Right lobe of liver (tissue), 6 donors: ENCODE data around the gene SPON2. TPM values are rescaled to one million over a fixed set of nuclear protein-coding genes. Genes with fewer than 3 reads are reported as not detected.
A peak's percentile ranks its signal among the peaks of the same experiment; 100 is the strongest.

Experiments
- ATAC-seq, 4 donors: fragments of 200-7000 bp; cut with Tn5 transposase; one replicate each; pipeline ENCODE4 v1.9.1; 2020; ENCODE audit warnings: mild to moderate bottlenecking in 4 of 4, moderate library complexity in 4 of 4
- DNase-seq, 3 donors: peaks; one replicate each; pipeline ENCODE4 v3.0.0-alpha.2; 2020
- H3K27ac ChIP-seq, 3 donors: fragments of 200-600 bp; one replicate each; pipeline ENCODE4 v1.8.0; 2022
- H3K27me3 ChIP-seq, 2 donors: fragments of 200-600 bp; one replicate each; pipeline ENCODE4 v1.8.0; 2022
- H3K36me3 ChIP-seq, 4 donors: fragments of 200-600 bp; sonication (generic) in 1 of 4; one replicate each; pipeline versions ENCODE4 v1.5.1 to v1.8.0; 2017 to 2022; ENCODE audit warnings: control low read depth in 1 of 4
- H3K4me1 ChIP-seq, 4 donors: fragments of 200-600 bp; sonication (generic) in 1 of 4; one replicate each; pipeline versions ENCODE4 v1.5.1 to v1.8.0; 2017 to 2022; ENCODE audit warnings: control low read depth in 1 of 4
- H3K4me3 ChIP-seq, 3 donors: fragments of 200-600 bp; one replicate each; pipeline ENCODE4 v1.8.0; 2022
- H3K9me3 ChIP-seq, 4 donors: fragments of 200-600 bp; sonication (generic) in 1 of 4; one replicate each; pipeline versions ENCODE4 v1.5.1 to v1.8.0; 2017 to 2022; ENCODE audit warnings: control low read depth in 1 of 4
- POLR2A ChIP-seq: fragments of 450-650 bp; IDR thresholded peaks from one replicate; pipeline ENCODE4 v1.6.1; 2017; ENCODE audit warnings: antibody characterized with exemption, mild to moderate bottlenecking
- WGBS: methylation state at CpG from one replicate; pipeline ENCODE4 v1.1.6; 2018; ENCODE audit warnings: low coverage, low lambda C conversion rate; ENCODE audit not compliant: insufficient coverage; ENCODE audit errors: missing lambda C conversion rate; 5-methylcytosine and 5-hydroxymethylcytosine counted together
- intact Hi-C, 2 donors: fragments of 100-400 bp; cut with DNase I; formaldehyde crosslinking; loops; one replicate each; pipeline versions ENCODE4 v1.11.2 to v1.14.1; 2022
- total RNA-seq, 6 experiments: library from RNA; depleted of rRNA in 2 of 6; stranded (reverse); fragments of >200 nt in 2 of 6; fragmentation: NEBNext Ultra II Directional in 3 of 6; extraction: Animal tissue kit (Norgen Biotek cat#: 25700) in 3 of 6; gene quantifications; one replicate each; pipeline versions ENCODE4 v1.1.0 to v1.2.4, GENCODE V29; 2016 to 2023
- TF ChIP-seq, protein P1 (sequence below), 4 donors: fragments of 200-600 bp in 3 of 4; fragments of 450-650 bp in 1 of 4; IDR thresholded peaks; one replicate each; pipeline versions ENCODE4 v1.5.1 to v1.8.0; 2016 to 2022; ENCODE audit warnings: antibody characterized with exemption in 4 of 4, mild to moderate bottlenecking in 2 of 4
- donor health status: DM: no; HTN: yes; CAD: no.
- donor health status: DM: no; HTN: no; CAD: no.
- donor health status: DM: no; HTN: no; CAD: no.
- donor health status: DM: no; HTN: yes; CAD: no.
- donor health status: DM: no; HTN: yes; CAD: no.

Gene SPON2
- total RNA-seq, 6 experiments from 2014 or later = 41.9 to 138 (median 99.9) TPM

DNA sequence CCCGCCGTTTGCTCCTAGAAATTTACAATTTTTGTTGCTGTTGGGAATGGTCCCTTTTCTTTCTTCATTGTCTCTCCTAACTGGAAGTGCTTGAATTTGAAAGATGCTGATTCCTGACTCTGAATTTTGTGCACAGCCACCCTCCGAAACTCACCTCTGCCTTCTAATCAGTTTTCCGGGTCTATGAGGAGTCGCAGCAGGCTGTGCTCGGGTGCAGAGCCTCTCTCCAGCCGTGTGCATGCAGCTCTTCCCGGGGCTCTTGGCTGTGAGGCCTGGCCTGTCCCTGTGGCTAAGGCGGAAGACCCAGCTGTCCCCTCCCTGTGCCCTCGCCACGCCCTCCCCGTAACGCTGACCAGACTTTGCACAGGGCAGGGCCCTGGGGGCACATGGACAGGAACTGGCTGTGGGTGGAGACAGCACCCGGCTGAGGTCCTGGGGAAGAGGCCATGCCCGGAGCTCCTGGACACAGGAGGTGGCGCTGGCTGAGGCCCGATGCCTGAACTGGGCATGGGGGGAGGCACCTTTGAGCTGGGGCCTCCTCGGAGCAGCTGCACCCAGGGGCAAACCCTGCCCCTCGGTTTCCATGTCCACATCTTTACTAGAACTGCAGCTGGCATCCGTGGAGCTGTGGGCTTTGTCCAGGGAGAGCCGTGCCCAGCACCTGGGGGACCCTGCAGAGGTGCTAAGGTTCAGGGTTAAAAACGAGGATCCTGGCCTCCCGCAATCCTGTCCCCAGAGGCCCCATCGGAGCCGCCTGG lies 32.6 kb upstream of the SPON2 start:
- intact Hi-C loops = loop anchor here in 1 of 2 donors (5.0 kb wide), 1 partner anchor 38 kb away; no protein-coding TSS in a partner anchor
- DNase-seq (peak; percentile 93 to 97 (median 96)), ATAC-seq (peak; percentile 87 to 91 (median 90))
- Histone ChIP-seq H3K27me3 (no peaks in the 10 kb centered on the region), H3K4me1 (peaks cover 0 to 32% (median 9%) of the 10 kb centered on the region in 4 donors), H3K4me3 (peak overlapping the region; percentile 33 to 59 (median 57)), H3K27ac (peak overlapping the region; percentile 21 to 76 (median 55)), H3K36me3 (no peaks in the 10 kb centered on the region), H3K9me3 (no peaks in the 10 kb centered on the region)
- TF ChIP-seq, protein P1, sequence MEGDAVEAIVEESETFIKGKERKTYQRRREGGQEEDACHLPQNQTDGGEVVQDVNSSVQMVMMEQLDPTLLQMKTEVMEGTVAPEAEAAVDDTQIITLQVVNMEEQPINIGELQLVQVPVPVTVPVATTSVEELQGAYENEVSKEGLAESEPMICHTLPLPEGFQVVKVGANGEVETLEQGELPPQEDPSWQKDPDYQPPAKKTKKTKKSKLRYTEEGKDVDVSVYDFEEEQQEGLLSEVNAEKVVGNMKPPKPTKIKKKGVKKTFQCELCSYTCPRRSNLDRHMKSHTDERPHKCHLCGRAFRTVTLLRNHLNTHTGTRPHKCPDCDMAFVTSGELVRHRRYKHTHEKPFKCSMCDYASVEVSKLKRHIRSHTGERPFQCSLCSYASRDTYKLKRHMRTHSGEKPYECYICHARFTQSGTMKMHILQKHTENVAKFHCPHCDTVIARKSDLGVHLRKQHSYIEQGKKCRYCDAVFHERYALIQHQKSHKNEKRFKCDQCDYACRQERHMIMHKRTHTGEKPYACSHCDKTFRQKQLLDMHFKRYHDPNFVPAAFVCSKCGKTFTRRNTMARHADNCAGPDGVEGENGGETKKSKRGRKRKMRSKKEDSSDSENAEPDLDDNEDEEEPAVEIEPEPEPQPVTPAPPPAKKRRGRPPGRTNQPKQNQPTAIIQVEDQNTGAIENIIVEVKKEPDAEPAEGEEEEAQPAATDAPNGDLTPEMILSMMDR (IDR thresholded peaks at IDR 0.05) = no peak
- peak; percentile 93 for TF ChIP-seq POLR2A
- 23% methylated on average over 10 of the region's 25 CpGs for WGBS

DNA sequence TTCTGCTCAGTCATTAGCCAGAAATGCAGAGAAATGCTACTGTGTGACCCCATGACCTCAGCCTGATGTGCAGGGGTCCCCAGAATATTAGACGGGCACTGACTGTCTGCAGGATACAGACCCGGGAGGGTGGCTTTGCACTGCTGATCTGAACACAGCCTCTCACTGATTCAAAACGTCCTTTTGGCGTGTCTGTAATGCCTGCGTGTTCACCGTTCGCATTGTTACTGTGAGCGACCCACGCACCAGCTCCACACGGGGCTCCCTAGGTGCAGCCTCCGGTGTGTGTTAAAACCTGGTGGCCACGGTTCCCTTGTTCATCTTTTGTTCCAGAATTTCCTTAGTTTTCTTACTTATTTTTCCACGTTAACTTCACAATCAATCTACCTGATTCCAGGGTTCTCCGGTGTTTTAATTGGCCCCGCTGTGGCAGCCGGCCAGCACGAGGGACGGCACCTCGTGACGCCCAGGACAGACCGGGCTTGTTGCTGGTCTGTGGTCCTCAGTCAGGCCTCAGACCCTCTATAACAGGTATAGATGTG lies 32.0 kb upstream of the SPON2 start:
- Histone ChIP-seq H3K4me3 (peak overlapping the region; percentile 33 to 59 (median 57)), H3K9me3 (no peaks in the 10 kb centered on the region), H3K27me3 (no peaks in the 10 kb centered on the region), H3K4me1 (peaks cover 0 to 32% (median 9%) of the 10 kb centered on the region in 4 donors), H3K36me3 (no peaks in the 10 kb centered on the region), H3K27ac (peak overlapping the region; percentile 21 to 76 (median 55))
- WGBS = 49% methylated on average over 17 of the region's 21 CpGs
- peak in 3 of 4 donors; percentile 8 to 42 (median 15) for ATAC-seq
- TF ChIP-seq POLR2A = no peak
- TF ChIP-seq, protein P1 (IDR thresholded peaks at IDR 0.05) = no peak
- intact Hi-C loops = no loop called here
- DNase-seq = peak in 2 of 3 donors; percentile 31 to 65

DNA sequence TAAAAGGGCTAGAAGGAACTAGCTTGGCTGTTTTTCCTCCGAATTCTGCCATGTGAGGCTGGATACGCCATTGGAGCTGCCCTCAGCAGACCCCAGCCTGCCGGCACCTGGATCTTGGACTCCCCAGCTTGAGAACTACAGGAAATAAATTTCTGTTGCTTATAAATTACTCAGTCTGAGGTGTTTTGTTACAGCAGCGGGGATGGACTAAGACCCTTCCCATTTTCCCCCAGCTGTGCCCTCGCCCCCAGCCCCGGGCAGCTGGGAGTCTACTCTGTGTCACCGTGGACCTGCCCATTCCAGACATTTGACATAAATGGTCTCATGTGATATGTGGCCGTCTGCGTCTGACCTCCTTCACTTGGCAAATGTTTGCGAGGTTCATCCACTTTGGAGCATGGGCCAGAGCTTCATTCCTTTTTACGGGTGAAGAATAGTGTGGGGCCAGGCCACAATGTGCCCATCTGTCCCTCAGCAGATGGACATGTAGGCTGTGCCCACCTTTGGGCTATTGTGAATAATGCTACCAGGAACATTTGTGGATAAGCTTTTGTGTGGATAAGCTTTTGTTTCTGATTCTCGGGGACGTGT lies 30.7 kb upstream of the SPON2 start:
- DNase-seq (no peak), ATAC-seq (no peak)
- H3K27ac ChIP-seq = no peak overlapping the region
- no peak for TF ChIP-seq POLR2A
- TF ChIP-seq, protein P1 (IDR thresholded peaks at IDR 0.05) = no peak
- H3K36me3 ChIP-seq = no peaks in the 10 kb centered on the region
- peaks cover 0 to 24% (median 5%) of the 10 kb centered on the region in 4 donors for H3K4me1 ChIP-seq
- no peak overlapping the region for H3K4me3 ChIP-seq
- intact Hi-C loops = no loop called here
- H3K27me3 ChIP-seq = no peaks in the 10 kb centered on the region
- 67% methylated on average over 6 of the region's 13 CpGs for WGBS
- no peaks in the 10 kb centered on the region for H3K9me3 ChIP-seq

DNA sequence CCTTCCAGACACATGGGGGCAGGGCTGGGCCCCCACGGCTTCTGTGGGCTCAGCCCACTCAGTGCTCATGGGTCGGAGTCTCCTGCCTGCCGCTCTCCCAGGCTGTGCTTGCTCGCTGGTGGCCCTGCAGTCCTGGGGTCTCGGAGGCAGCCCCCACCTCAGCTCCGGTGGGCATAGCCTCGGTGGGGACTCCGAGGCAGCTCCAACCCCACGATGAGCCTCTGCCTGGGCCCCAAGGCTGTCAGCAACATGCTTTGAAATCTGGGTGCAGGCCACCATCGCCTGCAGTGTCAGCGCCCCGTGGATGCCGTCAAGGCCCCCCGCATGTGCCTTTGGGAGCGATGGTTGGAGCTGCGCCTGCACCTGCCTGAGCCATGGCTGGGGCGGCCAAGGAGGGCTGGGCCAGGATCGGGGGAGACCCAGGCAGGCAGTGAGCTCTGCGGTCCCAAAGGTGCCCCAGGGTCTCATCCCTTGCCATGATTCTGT lies 30.2 kb upstream of the SPON2 start:
- Histone ChIP-seq H3K4me3 (no peak overlapping the region), H3K36me3 (no peaks in the 10 kb centered on the region), H3K27ac (peak overlapping the region; percentile 37 to 57 (median 46)), H3K9me3 (no peaks in the 10 kb centered on the region), H3K4me1 (peaks cover 0 to 19% (median 5%) of the 10 kb centered on the region in 4 donors), H3K27me3 (no peaks in the 10 kb centered on the region)
- TF ChIP-seq, protein P1 (IDR thresholded peaks at IDR 0.05) = no peak
- TF ChIP-seq POLR2A = no peak
- DNase-seq (no peak), ATAC-seq (no peak)
- no CpG with 5 or more reads among the region's 19 CpGs for WGBS
- intact Hi-C loops = no loop called here
